ENCODE data around the gene TNRC18.

The TNRC18 gene

DNA sequence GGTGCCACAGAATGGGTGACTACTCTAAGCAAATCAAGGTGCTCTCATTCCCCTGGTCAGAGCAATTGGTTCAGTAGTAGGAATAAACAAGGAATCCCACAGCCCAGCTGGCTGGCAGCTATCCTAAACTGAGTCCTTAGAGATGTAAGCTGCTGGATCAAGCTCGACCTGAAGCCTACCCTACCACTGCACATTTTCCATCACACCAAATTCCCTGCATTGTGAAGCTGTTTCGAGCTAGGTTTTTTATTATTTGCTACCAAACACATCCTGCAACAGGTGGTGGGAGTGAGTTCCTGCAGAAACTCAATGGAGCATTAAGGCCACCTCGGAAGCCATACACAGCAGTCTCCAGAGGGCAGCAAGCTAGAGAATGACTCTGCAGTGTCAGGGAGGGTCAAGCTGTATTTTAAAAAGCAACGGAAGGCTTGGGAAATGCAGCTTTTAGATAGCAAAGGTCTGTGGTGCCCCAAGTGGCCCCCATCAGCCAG lies 33.7 kb upstream of the TNRC18 start:
- no peak for DNase-seq (ENCODE audit: low spot score)
- TF ChIP-seq, protein P1, sequence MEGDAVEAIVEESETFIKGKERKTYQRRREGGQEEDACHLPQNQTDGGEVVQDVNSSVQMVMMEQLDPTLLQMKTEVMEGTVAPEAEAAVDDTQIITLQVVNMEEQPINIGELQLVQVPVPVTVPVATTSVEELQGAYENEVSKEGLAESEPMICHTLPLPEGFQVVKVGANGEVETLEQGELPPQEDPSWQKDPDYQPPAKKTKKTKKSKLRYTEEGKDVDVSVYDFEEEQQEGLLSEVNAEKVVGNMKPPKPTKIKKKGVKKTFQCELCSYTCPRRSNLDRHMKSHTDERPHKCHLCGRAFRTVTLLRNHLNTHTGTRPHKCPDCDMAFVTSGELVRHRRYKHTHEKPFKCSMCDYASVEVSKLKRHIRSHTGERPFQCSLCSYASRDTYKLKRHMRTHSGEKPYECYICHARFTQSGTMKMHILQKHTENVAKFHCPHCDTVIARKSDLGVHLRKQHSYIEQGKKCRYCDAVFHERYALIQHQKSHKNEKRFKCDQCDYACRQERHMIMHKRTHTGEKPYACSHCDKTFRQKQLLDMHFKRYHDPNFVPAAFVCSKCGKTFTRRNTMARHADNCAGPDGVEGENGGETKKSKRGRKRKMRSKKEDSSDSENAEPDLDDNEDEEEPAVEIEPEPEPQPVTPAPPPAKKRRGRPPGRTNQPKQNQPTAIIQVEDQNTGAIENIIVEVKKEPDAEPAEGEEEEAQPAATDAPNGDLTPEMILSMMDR (IDR thresholded peaks at IDR 0.05; ENCODE audit: borderline replicate concordance, control extremely low read depth, extremely low read depth, insufficient read depth, missing control alignments), result no peak
- in situ Hi-C loops (cut with MboI; ENCODE audit: low sequenced_read_pairs, unreplicated experiment), result no loop called here

DNA sequence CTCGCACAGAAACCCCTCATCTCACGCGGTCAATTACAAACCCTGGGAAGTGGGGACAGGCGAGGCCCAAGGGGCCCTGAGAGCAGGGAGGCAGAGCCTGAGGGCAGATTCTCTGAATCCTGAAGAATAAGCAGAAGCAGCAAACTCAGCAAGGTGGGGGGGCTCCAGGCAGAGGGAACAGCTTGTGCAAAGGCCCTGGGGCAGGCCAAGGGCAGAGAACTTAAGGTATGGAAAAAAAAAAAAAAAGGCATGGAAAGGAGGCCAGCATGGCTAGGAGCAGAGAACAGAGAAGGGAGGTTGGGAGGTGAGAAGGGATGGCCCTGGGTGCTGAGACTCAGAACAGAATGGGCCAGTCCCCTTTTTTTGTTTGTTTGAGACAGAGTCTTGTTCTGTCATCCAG lies 32.8 kb upstream of the TNRC18 start:
- in situ Hi-C loops (cut with MboI; ENCODE audit: low sequenced_read_pairs, unreplicated experiment), result no loop called here
- TF ChIP-seq, protein P1 (IDR thresholded peaks at IDR 0.05; ENCODE audit: borderline replicate concordance, control extremely low read depth, extremely low read depth, insufficient read depth, missing control alignments), result no peak
- no peak for DNase-seq (ENCODE audit: low spot score)

DNA sequence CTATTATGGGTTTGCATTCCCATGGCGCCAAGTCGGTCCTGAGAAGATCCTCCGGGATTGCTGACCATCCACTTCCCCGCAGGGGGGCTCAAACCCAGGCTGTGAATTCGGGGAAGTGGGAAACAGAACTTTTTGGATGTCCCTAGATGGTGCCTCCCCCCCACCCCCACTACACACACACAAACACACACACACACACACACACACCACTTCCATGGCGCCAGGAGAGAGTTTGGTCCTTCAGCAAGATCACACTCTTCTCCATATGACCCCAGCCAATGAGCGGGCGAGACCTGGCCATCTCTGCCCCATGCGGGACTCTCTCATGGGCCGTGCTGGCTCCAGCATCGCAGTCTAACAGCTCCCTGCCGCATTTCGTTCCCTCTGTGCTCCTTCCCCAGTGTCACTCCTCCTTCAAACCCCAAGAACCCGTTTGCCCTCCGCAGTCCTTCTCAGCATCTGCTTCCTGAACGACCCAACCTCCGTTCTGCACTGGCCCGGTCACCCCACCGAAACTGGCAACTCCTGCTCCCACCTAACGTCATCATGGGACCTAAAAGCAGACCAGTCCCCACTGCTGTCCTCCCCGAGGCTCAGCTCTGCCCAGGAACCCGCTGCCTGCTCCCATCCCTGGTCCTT lies 32.1 kb upstream of the TNRC18 start:
- TF ChIP-seq, protein P1 (IDR thresholded peaks at IDR 0.05; ENCODE audit: borderline replicate concordance, control extremely low read depth, extremely low read depth, insufficient read depth, missing control alignments), result no peak
- in situ Hi-C loops (cut with MboI; ENCODE audit: low sequenced_read_pairs, unreplicated experiment), result no loop called here
- no peak for DNase-seq (ENCODE audit: low spot score)

DNA sequence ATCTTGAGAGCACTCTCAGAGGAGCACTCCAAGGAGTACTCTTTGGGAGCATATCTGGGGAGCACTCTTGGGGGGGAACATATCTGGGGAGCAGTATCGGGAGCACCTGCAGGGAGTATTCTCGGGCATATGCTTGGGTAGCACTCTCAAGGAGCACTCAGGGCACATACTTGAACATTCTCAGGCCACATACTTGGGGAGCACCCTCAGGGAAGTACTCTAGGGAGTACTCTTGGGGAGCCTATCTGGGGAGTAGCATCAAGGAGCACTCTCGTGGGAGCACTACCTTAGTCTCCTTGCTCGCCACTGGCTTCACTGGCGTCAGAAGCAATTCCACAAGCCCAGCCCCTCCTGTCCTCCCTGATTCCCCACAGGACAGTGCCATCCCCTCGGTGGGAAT lies 31.5 kb upstream of the TNRC18 start:
- TF ChIP-seq, protein P1 (IDR thresholded peaks at IDR 0.05; ENCODE audit: borderline replicate concordance, control extremely low read depth, extremely low read depth, insufficient read depth, missing control alignments), result no peak
- in situ Hi-C loops (cut with MboI; ENCODE audit: low sequenced_read_pairs, unreplicated experiment), result no loop called here
- DNase-seq (ENCODE audit: low spot score), result no peak

DNA sequence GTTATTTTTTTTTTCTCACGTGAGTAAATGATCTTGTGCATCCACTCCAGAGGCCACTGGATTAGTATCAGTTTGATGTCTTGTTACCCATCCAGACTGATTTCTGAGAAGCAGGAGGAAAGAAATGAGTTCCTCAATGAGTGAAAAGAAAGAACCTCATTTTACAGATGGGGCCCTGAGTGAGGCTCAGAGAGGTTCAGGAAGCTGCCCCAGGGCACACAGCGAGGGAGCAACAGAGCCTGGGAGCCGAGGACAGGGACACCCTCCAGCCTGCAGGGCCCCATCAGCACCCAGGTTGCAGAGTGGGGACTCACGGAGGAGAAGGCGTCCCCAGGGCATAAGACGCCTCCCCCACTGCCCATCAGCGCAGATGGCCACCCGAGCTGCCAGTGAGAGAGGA lies 30.9 kb upstream of the TNRC18 start:
- TF ChIP-seq, protein P1 (IDR thresholded peaks at IDR 0.05; ENCODE audit: borderline replicate concordance, control extremely low read depth, extremely low read depth, insufficient read depth, missing control alignments), result no peak
- DNase-seq (ENCODE audit: low spot score), result no peak
- in situ Hi-C loops (cut with MboI; ENCODE audit: low sequenced_read_pairs, unreplicated experiment), result no loop called here

DNA sequence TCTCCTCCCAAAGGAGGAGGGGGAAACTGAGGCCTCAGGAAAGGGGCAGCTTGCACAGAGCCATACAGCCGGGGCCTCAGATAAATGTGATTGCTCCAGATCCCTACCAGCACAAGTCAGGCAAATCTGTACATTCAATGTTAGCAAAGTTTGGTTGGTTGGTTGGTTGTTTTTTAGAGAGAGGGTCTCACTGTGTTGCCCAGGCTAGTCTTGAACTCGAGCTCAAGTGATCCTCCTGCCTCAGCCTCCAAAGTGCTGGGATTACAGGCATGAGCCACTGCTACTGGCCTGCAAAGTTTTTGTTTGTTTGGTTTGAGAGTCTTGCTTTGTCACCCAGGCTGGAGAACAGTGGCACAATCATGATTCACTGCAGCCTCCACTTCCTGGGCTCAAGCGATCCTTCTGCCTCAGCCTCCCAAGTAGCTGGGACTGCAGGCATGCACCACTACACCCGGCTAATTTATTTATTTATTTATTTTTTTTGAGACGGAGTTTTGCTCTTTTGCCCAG lies 30.0 kb upstream of the TNRC18 start:
- in situ Hi-C loops (cut with MboI; ENCODE audit: low sequenced_read_pairs, unreplicated experiment), result no loop called here
- TF ChIP-seq, protein P1 (IDR thresholded peaks at IDR 0.05; ENCODE audit: borderline replicate concordance, control extremely low read depth, extremely low read depth, insufficient read depth, missing control alignments), result no peak
- no peak for DNase-seq (ENCODE audit: low spot score)
